HS-27A (cell line): ENCODE results near the gene ESPN.
"Not testable (repeated sequence)": the region's sequence is repeated elsewhere in the genome, so short reads cannot be mapped to it uniquely, and the experiment has no call there.

Source experiments
- DNase-seq: peaks from one replicate; pipeline ENCODE4 v3.0.0-alpha.2; 2012; ENCODE audit warnings: low read depth, missing footprints

The ESPN gene, protein sequence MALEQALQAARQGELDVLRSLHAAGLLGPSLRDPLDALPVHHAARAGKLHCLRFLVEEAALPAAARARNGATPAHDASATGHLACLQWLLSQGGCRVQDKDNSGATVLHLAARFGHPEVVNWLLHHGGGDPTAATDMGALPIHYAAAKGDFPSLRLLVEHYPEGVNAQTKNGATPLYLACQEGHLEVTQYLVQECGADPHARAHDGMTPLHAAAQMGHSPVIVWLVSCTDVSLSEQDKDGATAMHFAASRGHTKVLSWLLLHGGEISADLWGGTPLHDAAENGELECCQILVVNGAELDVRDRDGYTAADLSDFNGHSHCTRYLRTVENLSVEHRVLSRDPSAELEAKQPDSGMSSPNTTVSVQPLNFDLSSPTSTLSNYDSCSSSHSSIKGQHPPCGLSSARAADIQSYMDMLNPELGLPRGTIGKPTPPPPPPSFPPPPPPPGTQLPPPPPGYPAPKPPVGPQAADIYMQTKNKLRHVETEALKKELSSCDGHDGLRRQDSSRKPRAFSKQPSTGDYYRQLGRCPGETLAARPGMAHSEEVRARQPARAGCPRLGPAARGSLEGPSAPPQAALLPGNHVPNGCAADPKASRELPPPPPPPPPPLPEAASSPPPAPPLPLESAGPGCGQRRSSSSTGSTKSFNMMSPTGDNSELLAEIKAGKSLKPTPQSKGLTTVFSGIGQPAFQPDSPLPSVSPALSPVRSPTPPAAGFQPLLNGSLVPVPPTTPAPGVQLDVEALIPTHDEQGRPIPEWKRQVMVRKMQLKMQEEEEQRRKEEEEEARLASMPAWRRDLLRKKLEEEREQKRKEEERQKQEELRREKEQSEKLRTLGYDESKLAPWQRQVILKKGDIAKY

DNA sequence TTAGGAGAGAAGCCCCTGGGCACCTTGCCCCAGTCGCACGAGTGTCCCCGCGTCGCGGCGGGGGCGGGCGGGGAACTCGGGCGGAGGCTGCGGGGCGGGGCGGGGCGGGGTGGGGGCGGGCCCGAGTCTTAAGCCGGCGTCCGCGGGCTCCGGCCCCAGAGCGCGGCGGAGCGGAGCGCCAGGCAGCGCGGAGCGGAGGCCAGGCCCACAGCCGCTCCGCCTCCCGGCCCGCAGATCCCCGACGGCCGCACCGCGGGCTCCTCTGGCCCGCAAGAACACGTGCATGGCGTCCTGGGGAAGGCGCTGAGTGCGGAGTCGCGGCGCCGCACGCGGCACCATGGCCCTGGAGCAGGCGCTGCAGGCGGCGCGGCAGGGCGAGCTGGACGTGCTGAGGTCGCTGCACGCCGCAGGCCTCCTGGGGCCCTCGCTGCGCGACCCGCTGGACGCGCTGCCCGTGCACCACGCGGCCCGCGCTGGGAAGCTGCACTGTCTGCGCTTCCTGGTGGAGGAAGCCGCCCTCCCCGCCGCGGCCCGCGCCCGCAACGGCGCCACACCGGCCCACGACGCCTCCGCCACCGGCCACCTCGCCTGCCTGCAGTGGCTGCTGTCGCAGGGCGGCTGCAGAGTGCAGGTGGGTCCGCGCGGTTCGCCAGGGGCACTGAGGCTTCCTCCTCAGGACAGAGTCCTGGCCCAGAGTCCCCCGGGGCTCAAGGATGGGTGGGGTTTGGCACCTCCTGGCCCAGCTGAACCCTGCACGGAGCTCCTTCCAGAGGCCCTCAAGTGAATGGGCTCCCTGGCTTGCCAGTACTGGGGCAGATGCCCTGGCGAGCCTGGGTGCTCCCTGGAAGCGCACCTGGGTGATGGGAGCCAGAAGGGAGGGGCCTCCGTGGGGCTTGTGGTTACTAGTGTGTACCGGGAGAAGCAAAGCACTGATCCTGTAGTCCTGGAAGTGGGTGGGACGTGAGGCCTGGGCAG is at the start of gene ESPN:
TSS of gene ESPN (plus strand) at position 158 of the 975 bp plus-strand sequence. CDS start at position 338, 180 bp downstream.
- DNase-seq = no peak

DNA sequence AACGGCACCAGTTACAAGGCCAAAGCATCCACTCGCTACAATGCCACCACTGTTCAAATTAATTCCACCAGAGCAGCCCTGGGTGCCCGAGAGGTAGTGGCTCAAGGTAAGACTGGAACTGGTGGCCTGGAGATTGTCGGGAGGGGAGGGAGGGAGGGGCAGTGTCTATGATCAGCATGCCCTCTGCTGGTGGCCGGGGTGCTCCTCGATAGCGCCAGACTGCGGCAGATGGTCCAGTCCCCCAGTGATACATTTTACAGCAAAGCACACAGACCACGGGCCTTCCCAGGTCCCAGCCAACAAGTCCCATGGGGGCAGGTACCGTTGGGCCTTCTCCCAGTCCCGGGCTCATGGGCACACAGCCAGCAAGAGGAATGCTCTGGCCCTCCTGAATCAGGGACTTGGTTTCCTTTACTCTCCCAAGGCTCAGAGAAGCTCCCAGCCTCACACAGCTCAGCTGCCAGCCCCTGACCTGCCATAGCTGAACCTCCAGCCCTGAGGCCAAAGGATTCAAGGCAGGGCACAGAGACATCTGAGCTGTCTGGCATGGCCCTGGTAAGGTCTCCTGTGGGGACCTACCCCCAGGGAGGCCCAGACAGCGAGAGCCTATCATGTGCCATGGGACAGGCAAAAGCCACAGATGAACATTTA is 46.4 kb upstream of the ESPN start:
- no peak for DNase-seq

DNA sequence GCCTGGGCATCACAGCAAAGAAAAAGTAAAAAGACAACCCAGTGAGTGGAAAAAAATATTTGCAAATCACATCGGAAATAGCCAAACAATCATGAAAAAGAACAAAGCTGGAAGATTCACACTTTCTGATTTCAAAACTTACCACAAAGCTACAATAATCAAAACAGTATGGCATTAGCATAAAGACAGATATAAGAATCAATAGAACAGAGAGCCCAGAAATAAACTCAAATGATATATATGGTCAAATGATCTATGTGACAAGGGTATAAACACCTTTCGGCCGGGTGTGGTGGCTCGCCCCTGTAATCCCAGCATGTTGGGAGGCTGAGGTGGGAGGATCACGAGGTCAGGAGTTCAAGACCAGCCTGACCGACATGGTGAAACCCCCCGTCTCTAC is 44.5 kb upstream of the ESPN start:
- DNase-seq = no peak

DNA sequence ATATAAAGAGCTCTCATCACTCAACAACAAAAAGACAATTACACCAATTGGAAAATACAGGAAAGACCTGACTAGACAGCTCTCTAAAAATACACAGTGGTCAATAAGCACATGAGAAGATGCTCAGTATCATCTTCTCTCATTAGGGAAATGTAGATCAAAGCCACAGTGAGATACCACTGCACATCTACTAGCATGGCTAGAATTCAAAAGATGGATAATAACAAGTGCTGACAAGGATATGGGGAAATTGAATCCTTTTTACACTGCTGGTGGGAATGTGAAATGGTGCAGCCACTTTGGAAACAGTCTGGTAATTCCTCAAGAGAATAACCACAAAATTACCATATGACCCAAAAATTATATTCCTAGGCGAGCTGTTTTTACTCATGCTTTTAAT is 40.4 kb upstream of the ESPN start:
- no peak for DNase-seq

DNA sequence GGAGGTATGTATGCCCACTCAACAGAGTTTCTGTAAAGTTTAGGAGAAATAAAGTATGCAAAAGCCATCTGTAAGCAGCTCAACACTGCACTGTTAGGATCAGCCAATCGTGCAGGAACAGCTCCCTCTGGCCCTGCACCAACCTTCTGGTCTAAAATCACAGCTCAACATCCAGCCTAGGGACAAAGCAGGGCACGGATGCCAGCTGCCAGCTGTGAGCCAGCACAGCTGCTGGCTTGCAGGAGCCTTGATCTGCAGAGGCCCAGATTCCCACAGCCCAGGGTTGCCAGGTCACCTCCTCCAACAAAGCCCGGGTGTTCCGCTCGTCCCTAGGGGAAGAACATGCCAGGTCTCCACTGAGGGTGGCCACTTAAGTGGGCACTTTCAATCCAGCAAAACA is 39.6 kb upstream of the ESPN start:
- DNase-seq = no peak

DNA sequence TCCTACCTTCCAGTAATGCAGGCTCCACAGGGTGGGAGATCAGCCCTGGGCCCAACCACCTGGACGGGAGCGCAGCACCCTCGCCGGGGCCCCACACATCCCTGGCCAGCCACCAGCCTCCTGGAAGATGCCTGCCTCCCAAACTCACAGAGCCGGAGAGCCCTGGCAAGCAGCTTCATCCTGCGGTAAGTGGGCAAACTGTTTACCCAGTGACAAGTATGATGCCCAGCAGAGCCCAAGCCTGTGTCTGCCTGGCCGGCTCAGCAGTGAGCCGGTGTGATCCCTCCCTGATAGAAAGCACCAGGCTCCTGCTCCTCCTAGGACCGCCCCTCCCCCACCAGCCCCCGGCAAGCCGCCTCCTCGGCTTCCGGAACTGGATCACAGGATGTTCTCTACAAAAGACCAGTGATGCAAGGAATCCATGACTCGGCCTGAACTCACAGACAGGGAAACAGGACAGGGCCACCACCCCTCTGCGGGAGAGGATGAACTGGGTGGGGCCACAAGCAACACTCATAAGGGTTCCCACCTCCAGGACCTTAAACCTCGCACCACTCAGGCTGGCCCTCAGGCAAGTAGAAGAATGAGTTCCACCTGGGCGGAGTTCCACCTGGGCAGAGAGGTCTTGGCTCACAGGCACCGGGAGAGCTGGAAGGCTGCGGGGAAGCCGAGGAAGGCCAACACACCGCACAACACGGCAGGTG is 38.9 kb upstream of the ESPN start:
- DNase-seq = no peak

DNA sequence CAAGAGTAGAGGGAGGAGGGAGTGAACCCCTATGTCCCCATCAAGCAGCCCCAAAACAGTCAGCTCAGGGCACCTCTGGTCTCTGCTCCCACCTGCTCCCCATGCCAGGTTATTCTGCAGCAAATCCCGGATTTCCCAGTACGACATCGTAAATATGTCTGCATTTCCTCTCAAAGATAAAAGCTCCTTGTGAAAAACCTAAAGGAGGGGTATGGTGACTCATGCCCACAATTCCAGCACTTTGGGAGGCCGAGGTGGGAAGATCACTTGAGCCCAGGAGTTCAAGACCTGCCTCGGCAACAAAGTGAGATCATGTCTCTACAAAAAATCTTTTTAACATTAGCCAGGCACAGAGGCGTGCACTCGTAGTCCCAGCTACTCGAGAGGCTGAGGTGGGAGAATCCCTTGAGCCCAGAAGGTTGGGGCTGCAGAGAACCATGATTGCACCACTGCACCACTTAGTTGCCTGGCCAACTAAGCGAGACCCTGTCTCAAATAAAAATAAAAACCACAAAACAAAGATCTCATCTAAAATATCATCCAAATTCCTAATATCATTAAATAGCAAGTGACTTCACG is 38.1 kb upstream of the ESPN start:
- no peak for DNase-seq

DNA sequence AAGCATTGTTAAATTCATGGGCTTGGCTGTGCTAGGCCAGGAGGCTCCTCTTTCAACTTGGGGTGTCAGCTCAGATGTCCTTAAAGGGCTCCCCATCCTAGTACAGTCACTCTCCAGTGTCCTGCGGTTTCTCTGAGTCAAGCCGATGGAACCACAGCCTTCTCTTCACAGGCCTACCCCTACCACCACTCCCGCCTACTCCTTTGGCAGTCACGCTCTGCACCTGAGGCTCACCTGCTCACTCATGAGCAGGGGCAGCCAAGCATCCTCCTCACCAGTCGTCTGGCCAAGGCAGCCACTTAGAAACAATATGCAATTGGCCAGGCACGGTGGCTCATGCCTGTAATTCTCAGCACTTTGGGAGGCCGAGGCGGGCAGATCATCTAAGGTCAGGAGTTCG is 34.6 kb upstream of the ESPN start:
- DNase-seq = no peak

DNA sequence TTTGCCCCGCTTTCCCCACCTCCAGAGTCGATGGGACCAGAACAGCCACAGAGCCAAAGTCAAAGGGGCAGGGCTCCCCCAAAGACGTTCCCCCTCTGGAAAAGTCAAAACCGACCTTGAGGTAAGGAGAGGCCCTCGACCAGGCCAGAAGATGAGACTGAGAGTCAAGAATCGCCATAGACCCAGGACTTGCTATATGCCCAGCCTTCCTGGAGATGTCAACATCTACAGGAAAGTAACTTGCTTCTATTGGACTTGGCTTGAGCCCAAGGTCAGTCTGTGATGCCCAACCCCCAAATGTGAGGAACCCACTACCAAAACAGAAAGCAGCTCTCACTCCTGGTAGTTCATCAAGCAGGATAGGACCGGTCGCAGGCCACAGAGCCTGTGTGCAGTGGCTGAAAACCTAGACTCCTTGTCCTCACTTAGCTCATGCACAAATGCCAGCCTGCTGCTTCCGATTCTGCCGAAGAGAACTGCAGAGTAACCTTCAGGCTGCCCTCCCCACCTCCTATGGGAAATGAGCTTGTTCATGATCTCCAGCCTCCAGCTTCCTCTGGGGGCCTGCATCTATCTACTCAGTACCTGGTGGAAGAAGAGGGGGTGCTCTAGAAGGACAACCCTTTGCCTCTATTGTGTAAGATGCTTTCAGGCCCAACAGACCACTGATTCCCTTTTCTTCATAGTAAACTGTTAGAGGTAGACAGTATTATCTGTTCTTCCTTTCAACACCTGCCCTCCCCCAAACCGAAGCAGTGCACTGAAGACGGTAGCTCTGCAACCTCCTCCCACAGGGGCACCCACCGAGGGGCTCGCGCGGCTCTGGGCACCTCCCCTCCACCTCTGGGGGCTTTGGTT is 32.4 kb upstream of the ESPN start:
- DNase-seq = no peak

DNA sequence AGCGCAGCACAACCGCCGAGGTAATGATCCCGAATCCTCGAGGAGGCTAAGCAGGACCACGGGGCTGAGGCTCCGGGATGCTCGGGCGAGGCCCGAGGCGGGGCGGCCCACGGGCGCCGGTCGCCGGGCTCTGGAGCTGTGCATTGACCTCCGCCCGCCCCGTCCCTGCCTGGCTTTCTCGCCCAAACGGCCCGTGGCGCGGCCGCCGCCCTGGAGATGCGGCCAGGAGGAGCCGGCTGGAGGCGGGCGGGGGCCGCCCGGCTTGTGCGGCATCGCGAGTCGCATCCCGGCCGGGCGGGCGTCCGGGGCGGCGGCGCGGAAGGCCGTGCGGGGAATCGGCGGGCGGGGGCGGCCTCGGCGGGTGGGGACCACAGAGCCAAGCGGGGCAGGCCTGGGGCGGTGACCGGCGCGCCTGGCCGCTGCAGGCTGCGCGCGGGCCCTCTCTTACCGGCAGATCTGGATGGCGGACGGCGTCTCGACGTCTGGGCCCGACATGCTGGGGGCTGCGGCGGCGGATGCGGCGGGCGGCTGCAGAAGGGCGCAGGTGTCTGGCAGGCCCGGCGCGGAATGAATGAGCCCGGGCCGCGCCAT is 31.7 kb upstream of the ESPN start:
- DNase-seq = no peak

DNA sequence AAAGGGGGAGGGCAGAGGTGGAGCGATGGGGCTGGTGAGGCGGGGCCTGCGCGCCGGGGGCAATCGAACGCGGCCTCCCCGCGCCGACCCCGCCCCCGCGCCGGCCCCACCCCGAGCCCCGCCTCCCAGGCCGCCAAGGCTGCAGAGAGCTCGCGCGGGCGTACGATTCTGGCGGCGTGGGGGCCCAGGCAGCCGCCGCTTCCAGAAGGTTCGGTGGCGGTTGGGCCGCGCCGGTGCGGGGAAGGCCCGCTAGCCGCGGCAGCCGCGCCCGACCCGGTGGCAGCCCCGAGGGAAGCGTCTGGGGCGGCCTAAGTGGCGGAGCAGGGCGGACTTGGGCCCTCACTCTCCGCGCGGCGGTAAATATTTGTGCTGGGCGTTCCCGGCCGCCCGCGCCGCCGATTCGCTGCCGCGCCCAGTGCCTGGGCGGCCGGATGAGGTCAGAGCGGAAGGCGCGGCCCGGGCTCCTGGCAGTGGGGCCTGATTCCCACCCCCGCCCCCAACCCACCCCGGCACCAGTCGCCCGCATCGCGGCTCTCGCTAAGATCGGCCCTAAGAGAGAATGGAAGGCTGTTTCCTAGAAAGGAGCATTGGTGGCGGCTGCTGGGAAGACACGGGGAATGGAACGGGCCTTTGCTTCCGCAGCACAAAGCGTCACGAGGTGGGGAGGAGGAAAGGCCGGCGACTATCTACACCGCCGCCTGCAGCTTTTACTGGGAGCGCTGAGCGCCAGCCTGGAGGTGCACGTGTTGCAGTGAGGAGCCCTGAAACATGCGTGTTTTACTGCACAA is 31.0 kb upstream of the ESPN start, which contains the start of gene ACOT7:
TSS of gene ACOT7 (minus strand) at position 368 of the 788 bp plus-strand sequence. CDS start 368 bp downstream, outside the sequence.
- DNase-seq = peak; percentile 64

DNA sequence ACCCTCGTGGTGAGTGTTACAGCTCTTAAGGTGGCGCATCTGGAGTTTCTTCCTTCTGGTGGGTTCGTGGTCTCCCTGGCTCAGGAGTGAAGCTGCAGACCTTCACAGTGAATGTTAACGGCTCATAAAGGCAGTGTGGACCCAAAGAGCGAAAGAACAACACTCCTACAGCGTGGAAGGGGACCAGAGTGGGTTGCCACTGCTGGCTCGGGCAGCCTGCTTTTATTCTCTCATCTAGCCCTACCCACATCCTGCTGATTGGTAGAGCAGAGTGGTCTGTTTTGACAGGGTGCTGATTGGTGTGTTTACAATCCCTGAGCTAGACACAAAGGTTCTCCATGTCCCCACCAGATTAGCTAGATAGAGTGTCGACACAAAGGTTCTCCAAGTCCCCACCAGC is 29.4 kb upstream of the ESPN start:
- not testable (repeated sequence) for DNase-seq

DNA sequence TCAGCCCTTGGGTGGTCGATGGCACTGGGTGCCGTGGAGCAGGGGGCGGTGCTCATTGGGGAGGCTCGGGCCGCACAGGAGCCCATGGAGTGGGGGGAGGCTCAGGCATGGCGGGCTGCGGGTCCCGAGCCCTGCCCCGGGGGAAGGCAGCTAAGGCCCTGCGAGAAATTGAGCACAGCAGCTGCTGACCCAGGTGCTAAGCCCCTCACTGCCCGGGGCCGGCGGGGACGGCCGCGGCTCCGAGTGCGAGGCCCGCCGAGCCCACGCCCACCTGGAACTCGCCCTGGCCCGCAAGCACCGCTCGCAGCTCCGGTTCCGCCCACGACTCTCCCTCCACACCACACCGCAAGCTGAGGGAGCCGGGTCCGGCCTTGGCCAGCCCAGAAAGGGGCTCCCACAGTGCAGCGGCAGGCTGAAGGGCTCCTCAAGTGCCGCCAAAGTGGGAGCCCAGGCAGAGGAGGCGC is 28.8 kb upstream of the ESPN start:
- not testable (repeated sequence) for DNase-seq

DNA sequence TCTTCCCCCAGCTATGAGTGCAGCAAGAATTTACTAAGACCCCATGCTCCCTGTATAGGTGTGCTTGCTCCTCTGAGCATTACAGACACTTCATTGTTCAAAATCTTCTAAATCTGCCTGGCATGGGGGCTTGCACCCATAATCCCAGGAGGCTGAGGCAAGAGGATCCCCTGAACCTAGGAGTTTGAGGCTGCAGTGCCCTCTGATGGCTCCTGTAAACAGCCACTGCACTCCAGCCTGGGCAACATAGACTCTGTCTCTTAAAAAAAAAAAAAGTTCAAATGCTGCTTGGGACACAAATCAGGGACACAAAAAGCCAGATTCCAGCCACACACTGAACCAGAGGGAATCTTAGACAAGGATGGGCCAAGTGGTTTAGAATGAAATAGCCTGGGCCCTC is 27.6 kb upstream of the ESPN start:
- no peak for DNase-seq

DNA sequence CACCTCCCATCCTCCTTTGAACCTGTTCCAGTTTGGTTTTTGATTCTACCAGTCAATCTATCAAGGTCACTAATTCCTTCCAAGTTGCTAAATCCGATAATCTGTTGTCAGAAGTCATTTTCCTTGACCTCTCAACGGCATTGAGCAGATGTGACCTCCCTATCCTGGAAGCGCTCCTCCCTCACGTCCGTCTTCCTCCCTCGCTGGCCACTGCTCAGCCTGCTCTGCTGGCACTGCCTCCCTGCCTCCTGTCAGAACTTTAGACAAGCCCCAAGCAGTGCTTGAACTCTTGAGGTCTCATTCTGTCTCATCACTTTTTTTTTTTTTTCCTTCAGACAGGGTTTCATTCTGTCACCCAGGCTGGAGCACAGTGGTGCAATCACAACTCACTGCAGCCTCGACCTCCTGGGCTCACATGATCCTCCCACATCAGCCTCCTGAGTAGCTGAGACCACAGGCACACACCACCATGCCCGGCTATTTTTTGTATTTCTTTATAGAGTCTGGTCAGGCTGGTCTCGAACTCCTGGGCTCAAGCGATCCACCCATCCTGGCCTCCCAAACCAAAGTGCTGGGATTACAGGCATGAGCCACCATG is 26.6 kb upstream of the ESPN start:
- no peak for DNase-seq

DNA sequence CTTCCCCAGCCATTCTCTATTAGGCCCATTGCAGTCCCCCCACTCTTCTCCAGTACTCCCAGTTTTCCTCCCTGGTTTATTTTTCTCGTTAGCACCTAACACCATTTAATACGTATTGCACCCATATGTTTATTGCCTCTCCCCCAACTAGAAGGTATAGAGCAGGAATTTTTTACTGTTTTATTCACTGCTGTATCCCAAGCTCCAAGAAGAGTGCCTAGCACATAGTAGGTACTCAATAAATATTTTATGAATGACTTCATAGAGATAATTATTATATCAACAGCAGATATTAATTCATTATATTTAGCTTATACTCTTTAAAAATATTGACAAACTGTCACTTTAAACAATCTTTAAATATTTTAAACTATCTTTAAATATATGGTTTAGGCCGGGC is 25.3 kb upstream of the ESPN start:
- DNase-seq = no peak

DNA sequence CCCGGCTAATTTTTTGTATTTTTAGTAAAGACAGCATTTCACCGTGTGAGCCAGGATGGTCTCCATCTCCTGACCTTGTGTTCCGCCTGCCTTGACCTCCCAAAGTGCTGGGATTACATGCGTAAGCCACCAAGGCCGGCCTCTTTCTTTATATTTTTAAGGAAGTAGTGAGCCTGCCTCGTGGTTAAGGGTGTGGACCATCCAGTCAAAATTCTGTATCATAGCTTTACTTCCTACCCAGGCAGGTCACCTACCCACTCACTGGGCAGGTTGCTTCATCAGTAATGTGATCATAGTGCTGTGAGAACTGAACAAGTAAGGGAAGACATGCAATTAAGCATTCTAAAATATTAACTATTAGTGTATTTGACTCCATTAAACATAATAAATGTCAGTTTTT is 22.9 kb upstream of the ESPN start:
- DNase-seq = no peak

DNA sequence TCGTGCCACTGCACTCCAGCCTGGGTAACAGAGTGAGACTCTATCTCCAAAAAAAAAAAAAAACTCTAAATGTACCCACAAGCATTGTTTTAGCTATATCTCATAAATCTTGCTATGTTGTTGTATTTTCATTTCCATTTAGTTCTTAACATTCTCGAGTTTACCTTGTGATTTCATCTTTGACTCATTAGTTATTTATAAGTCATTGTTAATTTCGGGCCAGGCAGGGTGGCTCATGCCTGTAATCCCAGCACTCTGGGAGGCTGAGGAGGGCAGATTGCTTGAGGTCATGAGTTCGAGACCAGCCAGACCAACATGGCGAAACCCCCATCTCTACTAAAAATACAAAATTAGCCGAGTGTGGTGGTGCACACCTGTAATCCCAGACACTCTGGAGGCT is 16.6 kb upstream of the ESPN start:
- DNase-seq = no peak
